OCI-LY3 (cell line): Measurements from ENCODE around the gene RNF212B.
"Not testable (repeated sequence)": the region's sequence is repeated elsewhere in the genome, so short reads cannot be mapped to it uniquely, and the experiment has no call there.

Experiments
- EZH2phosphoT487 ChIP-seq: fragments of 200-600 bp; shearing (Covaris generic); IDR thresholded peaks from 2 replicates; pipeline ENCODE4 v1.6.1; 2018; ENCODE audit warnings: antibody characterized with exemption, mixed run types, low read depth
- TF ChIP-seq, protein P1 (sequence below): fragments of 200-600, 300-600 bp; sonication (generic); IDR thresholded peaks from 2 replicates; pipeline ENCODE4 v1.5.1; 2014; ENCODE audit warnings: antibody characterized with exemption, low read length, low read depth

DNA sequence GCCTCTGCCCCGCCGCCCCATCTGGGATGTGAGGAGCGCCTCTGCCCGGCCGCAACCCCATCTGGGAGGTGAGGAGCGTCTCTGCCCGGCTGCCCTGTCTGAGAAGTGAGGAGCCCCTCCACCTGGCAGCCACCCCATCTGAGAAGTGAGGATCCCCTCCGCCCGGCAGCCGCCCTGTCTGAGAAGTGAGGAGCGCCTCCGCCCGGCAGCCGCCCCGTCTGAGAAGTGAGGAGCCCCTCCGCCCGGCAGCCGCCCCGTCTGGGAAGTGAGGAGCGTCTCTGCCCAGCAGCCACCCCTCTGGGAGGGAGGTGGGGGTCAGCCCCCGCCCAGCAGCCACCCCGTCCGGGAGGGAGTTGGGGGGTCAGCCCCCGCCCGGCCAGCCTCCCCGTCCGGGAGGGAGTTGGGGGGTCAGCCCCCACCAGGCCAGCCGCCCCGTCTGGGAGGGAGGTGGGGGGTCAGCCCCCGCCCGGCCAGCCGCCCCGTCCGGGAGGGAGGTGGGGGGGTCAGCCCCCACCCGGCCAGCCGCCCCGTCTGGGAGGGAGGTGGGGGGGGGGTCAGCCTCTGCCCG, 5.4 kb upstream of the RNF212B start:
- TF ChIP-seq, protein P1, sequence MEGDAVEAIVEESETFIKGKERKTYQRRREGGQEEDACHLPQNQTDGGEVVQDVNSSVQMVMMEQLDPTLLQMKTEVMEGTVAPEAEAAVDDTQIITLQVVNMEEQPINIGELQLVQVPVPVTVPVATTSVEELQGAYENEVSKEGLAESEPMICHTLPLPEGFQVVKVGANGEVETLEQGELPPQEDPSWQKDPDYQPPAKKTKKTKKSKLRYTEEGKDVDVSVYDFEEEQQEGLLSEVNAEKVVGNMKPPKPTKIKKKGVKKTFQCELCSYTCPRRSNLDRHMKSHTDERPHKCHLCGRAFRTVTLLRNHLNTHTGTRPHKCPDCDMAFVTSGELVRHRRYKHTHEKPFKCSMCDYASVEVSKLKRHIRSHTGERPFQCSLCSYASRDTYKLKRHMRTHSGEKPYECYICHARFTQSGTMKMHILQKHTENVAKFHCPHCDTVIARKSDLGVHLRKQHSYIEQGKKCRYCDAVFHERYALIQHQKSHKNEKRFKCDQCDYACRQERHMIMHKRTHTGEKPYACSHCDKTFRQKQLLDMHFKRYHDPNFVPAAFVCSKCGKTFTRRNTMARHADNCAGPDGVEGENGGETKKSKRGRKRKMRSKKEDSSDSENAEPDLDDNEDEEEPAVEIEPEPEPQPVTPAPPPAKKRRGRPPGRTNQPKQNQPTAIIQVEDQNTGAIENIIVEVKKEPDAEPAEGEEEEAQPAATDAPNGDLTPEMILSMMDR: not testable (repeated sequence)
- not testable (repeated sequence) for TF ChIP-seq EZH2phosphoT487
